MV-4-11 (cell line): Measurements from ENCODE around the gene NPAS4.
"Not testable (repeated sequence)": the region's sequence is repeated elsewhere in the genome, so short reads cannot be mapped to it uniquely, and the experiment has no call there.

ENCODE experiments used
- DNase-seq: peaks from one replicate; lab custom pipeline; 2025; lab: John Stamatoyannopoulos, UW

Gene NPAS4

GRCh38 chr11:66420671-66421476 is at the start of gene NPAS4:
NPAS4 (plus strand) TSS chr11:66421035; CDS start chr11:66421180, 145 bp downstream.
- no peak for DNase-seq

- DNase-seq, result no peak
Observed at GRCh38 chr11:66371627-66372415, 49.0 kb upstream of the NPAS4 start, which contains the start of gene SLC29A2. SLC29A2 (minus strand) TSS chr11:66371760; CDS start chr11:66371591, 169 bp downstream.

GRCh38 chr11:66373265-66373664 is 47.6 kb upstream of the NPAS4 start:
- DNase-seq, result no peak

- not testable (repeated sequence) for DNase-seq
Observed at GRCh38 chr11:66373690-66374287, 47.0 kb upstream of the NPAS4 start.

- DNase-seq, result not testable (repeated sequence)
Observed at GRCh38 chr11:66380264-66380663, 40.6 kb upstream of the NPAS4 start.

GRCh38 chr11:66384316-66384715 is 36.5 kb upstream of the NPAS4 start:
- DNase-seq, result not testable (repeated sequence)

GRCh38 chr11:66386171-66387069 is 34.4 kb upstream of the NPAS4 start:
- DNase-seq, result peak; percentile 82

GRCh38 chr11:66388780-66389386 is 32.0 kb upstream of the NPAS4 start:
- peak; percentile 69 for DNase-seq

GRCh38 chr11:66391322-66391721 is 29.5 kb upstream of the NPAS4 start:
- DNase-seq, result no peak

GRCh38 chr11:66393954-66394353 is 26.9 kb upstream of the NPAS4 start:
- no peak for DNase-seq

- no peak for DNase-seq
Observed at GRCh38 chr11:66407651-66408050, 13.2 kb upstream of the NPAS4 start.

GRCh38 chr11:66408488-66409214 is 12.2 kb upstream of the NPAS4 start:
- peak; percentile 89 for DNase-seq

GRCh38 chr11:66409226-66409625 is 11.6 kb upstream of the NPAS4 start:
- no peak for DNase-seq

GRCh38 chr11:66410191-66410590 is 10.6 kb upstream of the NPAS4 start:
- DNase-seq, result no peak

- no peak for DNase-seq
Observed at GRCh38 chr11:66411323-66411722, 9.5 kb upstream of the NPAS4 start.

- DNase-seq, result no peak
Observed at GRCh38 chr11:66412110-66412509, 8.7 kb upstream of the NPAS4 start.

- no peak for DNase-seq
Observed at GRCh38 chr11:66413167-66413566, 7.7 kb upstream of the NPAS4 start.

- DNase-seq, result no peak
Observed at GRCh38 chr11:66414120-66414934, 6.5 kb upstream of the NPAS4 start.

- no peak for DNase-seq
Observed at GRCh38 chr11:66415423-66415822, 5.4 kb upstream of the NPAS4 start.

GRCh38 chr11:66417000-66417399 is 3.8 kb upstream of the NPAS4 start:
- no peak for DNase-seq
